GM04504 (cell line): ENCODE data around the gene U2SURP.
A peak's percentile ranks its signal among the peaks of the same experiment; 100 is the strongest.
"Not testable (repeated sequence)": the region's sequence is repeated elsewhere in the genome, so short reads cannot be mapped to it uniquely, and the experiment has no call there.

Experiments
- DNase-seq: peaks from one replicate; pipeline ENCODE4 v3.0.0-alpha.2; 2012; ENCODE audit warnings: low read depth

Gene U2SURP

DNA sequence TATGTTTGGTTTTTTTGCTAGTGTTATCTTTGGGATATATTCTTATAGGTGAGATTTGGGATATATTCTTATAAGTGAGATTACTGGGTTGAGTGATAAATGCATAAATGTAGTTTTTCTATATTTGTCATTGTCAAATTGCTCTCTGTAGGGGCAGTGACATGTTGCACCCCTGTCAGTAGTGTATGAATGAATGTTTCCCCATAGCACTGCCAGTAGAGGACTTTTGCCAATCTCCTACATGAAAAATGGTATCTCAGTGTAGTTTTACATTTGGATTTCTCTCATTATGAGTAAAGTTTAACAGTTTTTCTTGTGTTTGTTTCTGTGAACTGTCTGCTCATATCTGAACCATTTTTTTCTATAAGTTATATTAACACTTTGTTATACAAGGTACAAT lies 13.6 kb downstream of the U2SURP start:
- no peak for DNase-seq

DNA sequence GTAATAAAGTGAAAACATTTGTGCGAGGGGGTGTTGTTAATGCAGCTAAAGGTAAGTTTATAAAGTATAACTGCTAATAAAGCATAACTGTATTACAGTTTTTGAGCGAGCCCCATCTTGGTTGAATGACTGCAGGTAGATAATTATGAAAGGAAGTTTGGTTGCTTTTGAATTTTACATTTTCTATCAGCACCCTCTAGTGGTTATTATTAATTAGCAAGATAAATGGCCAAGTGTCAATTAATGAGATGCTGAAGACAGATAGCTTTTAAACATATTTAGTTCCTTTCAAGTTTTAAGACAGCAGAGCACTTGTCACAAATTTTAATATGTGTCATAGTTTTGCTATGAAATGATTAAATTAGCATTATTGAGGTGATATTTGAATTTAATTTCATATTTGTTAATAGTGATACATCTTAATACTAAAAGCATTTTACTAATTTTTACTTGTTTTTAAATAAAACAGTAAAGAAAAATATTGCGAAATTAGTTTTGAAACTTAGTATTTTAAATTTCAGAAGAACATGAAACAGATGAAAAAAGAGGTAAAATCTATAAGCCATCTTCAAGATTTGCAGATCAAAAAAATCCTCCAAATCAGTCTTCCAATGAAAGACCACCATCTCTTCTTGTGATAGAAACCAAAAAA lies 15.1 kb downstream of the U2SURP start:
- DNase-seq, result no peak

DNA sequence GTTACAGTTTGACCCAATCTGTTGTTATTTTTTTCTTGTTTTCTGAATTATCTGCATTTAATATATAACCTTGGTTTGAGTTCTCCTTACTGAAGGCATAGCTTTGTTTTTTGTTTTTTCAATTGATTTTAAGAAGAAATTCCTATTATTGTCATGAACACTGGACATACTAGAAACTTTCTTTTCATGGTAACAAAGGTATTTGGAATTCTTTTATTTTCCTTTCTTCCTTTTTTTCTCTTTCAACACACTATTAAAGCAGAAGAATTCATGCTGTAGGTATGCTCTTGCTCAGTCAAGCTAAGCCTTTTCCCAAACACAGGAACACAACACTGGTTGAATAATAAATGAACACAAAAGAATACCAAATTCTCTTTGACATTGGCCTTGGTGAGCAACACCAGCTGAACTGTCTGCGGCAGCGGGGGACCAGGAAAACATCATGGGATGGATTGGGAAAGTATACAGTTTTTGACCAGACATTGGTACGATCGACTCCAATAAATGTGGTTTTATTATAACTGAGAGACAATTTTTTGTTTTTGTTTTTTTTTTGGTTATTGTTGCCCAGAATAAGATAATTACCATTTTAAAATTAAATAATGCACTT lies 23.1 kb downstream of the U2SURP start:
- no peak for DNase-seq

DNA sequence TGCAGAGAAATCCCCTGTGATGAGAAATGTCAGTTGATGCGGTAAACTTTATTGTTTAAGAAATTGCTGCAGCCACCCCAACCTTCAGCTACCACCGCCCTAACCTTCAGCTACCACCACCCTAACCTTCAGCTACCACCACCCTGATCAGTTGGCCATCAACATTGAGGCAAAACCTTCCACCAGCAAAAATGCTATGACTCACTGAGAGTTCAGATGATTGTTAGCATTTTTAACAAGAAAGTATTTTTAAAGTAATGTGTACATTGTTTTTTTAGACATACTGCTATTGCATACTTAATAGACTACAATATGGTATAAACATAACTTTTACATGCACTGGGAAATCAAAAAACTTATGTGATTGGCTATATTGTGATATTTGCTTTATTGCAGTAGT lies 30.0 kb downstream of the U2SURP start:
- no peak for DNase-seq

DNA sequence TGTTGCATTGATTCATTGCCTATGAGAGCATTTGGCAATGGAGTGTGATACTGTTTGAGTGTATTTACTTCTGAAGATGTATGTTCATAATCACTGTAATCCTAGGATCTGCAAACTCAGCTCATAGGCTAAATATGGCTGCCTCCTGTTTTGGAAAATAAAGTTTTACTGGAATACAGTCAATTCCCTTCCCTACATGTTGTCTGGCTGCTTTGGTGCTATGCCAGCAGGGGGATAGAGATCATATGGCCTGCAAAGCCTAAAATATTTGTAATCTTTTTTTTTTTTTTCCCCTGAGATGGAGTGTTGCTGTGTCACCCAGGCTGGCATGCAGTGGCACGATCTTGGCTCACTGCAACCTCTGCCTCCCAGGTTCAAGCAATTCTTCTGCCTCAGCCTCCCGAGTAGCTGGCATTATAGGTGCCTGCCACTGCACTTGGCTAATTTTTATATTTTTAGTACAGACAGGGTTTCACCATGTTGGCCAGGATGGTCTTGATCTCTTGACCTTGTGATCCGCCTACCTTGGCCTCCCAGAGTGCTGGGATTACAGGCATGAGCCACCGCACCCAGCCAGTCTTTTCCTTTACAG lies 30.5 kb downstream of the U2SURP start:
- DNase-seq, result not testable (repeated sequence)

DNA sequence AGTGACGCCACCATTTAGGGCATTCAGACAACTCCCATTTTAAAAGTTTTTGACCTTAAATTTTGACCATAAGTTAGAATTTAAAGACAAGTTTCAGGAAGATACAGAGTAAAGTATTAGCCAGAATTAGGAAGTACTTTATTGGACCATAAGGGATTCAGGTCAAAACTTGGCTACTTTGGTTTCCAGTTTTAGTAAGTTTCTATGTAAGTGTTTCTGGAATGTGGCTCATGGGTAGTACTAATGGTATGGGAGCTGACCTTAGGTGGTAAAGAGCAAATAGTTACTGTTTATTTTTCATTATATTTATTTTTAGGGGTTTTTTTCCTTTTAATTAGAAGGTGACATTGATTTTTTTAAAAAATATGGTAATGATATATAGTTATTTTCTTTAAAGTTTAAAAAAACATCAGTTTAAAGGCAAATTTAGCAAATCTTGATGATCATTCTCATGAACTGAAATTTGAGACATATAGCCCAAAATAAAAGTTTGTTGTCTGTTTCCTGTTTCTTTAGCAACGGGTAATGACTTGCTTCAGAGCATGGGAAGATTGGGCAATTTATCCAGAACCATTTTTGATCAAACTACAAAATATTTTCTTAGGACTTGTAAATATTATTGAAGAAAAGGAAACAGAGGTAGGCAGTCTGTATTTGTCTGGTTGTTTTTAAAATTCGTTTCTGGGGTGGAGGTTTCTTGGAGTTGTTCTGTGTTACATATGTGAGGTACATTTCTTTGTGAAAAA lies 34.3 kb downstream of the U2SURP start:
- no peak for DNase-seq

DNA sequence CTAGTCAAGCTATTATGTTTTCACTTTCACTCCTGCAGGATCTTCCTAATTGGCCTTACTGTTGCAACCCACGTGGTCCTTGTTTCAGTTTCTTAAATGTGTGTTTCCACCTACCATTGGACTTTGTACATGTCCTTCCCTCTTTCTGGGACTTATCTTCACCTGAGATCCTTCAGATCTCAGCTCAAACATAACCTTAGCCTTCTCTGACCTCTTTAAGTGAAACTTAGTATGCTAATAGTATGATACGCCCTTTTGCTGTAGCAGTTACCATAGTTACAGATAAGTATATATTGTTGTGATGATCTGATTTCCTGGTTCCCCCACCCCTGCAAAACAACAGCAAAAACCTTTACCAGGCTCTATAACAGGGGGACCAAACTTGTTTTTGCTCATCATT lies 35.2 kb downstream of the U2SURP start:
- DNase-seq, result no peak

DNA sequence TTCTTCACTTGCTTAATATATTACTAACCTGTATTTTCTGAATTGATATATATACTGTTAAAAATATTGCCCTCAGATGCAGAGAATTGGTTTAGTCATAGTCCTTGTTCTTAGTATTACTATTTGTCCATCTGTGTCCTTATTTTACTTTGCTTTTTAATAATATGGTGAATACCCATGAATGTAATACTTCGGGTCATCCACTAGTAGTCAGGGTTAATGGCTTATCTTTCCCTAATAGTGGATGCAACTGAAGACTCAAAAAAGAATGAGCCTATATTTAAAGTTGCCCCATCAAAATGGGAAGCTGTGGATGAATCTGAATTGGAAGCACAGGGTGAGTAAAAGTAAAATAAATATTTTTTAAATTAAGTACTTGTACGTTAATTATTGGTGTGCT lies 36.5 kb downstream of the U2SURP start:
- DNase-seq, result no peak

DNA sequence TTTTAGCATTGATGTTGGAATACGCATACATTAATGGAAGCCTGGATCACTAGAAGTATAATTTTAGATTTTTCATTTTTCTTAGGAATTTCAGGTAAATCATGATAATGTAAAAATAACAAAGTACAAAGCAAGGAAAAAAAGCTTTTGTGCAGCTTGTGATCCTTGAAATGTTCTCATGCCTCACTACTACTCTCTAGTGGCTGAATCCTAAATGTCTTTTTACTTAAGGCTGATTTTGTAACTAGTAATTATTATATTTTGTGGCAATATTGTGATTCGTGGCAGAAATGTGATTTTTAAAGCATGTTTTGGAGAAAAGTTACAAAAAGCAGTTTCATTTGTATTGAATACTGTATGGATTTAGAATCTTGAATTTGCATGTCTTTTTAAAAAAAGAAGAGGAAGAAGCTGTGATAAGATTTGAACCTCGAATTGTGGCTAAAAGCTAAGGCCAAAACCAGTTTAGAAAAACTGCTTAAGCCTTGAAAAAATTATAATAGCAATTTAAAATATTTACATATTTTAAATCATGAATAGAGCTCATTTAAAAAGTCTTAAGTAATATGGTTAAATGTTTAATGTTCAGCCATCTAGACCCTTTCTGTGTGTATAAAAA lies 39.0 kb downstream of the U2SURP start:
- DNase-seq, result no peak

DNA sequence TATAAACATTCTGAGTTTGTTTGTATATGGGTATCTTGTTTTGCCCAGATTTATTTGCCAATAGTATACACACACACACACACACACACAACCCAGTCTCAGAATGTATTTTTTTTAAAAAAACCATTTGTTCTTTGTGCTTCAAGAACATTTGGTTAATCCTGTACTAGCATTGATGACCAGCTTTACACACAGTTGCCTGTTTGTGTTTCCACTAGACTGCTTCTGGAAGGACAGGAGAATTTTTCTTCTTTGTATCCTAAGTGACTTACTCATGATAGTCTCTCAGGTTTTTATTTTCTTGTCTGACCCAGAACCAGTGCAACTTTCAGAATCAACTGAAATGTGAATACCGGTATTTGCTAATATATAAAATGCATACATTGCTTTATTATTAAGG lies 40.5 kb downstream of the U2SURP start:
- DNase-seq, result no peak

DNA sequence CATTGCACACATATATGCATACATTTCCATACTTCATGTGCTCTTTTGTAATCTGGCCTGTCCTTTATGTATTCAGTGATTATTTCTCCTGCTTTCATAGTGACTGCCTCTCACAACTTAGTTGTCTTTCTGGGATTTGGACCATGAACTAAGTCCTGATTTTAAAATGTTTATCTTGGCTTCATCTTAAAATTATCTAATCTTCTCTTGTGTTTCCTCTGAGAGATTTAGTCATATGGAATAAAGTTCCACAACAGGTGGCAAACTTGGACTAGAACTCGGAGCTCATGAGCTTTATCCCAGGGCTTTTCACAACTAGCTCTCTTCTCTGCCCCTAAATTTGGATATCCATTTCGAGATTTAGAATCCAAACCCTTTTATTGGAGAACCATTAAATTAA lies 44.3 kb downstream of the U2SURP start:
- DNase-seq, result no peak

DNA sequence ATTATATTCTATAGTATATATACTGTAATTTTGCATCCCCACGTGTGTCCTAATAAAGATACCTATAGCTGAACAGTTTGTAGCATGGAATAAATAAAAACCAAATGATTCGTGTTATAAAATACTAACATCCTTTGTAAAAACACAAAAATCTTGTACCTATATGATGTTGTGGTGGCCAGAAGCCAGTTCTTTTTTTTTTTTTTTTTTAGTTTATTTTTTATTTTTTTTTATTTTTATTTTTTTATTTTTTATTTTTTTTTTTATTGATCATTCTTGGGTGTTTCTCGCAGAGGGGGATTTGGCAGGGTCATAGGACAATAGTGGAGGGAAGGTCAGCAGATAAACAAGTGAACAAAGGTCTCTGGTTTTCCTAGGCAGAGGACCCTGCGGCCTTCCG lies 44.7 kb downstream of the U2SURP start:
- not testable (repeated sequence) for DNase-seq

DNA sequence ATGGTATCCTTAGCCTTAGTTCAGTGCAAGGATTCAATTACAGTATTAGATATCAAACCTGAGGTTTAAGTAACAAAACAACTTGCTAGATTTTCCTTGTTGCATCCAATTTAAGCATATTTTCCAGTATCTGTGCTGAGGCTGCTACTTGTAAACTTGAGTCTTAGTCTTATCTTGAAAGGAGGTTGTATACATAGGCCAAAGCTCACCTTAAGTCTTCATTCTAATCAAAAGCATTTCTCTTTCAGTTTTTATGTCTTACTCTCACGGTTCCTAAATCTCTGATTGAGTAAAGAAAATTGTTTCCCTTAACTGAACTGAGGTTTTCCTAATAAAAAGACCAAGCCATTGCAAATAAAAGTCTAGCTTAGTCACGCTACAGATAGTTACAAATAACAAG lies 52.6 kb downstream of the U2SURP start:
- DNase-seq, result no peak

DNA sequence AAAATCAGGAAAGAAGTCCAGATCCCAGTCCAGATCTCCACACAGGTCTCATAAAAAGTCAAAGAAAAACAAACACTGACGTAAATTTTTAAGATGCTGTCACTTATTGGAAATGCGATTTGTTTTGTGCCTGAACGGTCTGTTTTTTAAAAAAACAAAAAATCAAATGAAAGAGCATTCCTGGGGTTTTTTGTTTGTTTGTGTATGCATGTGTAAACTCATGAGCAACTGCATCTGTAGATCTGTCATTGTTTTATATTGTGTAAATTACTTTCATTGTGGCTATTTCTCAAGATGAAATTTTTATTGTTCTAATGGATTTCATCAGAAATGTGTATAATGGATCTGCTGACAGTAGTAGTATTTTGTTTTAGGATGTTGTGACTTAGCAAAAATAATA lies 55.0 kb downstream of the U2SURP start:
- DNase-seq, result no peak

DNA sequence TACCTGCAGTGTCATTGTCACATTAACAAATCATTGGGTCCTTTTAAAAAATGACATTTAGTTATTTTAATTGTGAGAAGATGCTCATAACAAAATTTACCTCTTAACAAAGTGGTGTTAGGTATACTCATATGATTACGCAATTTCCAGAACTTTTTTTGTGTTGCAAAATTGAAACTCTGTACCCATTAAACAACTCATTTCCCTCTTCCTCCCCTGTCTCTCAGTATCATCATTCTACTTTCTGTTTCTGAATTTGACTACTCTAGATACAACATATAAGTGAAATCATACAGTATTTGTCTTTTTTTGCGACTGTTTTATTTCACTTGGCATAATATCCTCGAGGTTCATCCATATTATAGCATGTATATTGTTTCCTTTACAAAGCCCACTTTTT lies 59.5 kb downstream of the U2SURP start:
- no peak for DNase-seq

DNA sequence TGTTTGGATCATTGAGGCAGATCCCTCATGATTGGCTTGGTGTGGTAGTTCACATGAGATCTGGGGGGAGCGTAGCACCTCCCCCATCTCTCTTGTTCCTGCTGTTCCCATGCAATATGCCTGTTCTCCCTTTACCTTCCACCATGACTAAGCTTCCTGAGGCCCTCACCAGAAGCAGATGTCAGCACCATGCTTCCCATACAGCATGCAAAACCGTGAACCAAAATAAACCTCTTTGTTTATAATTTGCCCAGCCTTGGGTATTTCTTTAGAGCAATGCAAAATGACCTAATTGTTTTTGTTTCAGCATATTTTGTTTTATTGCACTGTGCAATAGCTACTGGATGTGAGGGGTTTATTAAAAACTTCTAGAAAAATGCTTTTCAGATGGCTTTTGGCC lies 61.6 kb downstream of the U2SURP start:
- no peak for DNase-seq

DNA sequence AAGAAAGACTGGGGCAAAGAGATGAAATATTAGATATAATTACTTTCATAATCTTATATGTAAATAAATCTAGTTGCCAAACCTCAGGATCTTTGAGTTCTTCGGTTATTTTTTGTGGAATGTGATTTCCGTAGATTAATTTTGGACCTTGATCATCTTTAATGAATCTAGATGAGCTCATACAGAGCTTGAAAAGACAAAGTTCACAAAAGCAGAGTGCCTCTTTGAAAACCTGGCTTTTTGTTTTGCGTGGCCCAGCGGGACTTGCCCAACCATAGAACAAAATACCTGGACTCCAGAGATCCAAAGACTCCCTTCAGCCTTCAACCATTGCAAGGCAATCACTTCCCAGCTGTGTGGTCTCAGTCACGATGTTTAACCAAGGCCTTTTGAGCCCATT lies 63.4 kb downstream of the U2SURP start:
- no peak for DNase-seq

DNA sequence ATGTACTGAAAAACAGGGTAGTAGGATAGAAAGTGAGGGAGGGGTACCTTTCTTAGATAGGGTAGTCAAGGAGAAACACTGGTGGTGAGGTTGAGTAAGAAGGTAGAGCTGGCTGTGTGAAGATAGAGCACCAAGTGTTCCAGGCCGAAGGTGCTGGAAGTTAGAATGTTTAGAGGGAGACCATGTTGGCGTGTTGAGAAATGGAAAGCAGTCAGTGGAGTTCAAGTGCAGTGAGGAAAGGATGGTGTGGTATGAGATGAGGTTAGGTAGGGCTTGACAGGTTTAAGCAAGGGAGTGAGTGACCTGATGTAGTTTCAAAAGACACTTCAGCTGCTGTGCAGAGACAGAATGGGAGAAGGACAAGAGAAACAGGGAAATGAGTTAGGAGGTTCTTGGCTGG lies 64.0 kb downstream of the U2SURP start:
- DNase-seq, result no peak

DNA sequence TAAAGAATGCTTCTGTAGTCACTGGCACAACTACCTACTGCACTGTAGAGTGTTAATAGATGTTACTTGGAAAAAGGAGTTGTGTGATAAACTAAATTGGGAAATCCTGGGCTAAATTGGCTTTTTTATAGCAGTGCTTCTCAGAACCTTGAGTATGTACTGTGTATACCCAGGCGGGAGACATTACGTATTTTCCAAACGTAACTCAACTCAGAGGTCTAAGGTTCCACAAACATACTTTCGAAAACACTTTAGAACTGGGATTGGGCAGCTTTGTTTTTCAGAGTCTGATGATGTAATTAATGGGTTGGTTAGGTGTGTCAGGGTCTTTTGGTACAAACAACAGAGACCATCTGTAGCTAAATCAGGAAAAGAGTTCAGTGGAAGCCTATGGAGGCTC lies 64.7 kb downstream of the U2SURP start:
- no peak for DNase-seq

DNA sequence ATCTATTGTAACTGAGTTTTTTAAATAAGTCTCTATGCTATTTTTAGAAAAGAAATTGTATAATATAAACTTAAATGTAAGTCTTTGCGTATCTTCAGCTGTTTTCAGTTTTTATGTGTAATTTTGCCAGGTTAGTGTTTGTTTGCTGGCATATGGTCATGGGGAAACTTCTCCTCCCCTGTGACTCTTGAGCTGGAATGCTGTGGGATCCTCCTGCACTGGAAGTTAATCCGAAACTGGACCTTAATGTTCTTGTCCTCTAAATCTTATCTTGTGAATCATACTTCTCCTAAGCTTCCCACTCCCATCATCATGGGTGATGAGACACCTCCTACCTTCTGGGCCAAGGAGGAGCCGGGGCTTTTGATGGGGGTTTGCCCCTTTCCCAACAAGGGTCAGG lies 65.8 kb downstream of the U2SURP start:
- peak; percentile 25 for DNase-seq

DNA sequence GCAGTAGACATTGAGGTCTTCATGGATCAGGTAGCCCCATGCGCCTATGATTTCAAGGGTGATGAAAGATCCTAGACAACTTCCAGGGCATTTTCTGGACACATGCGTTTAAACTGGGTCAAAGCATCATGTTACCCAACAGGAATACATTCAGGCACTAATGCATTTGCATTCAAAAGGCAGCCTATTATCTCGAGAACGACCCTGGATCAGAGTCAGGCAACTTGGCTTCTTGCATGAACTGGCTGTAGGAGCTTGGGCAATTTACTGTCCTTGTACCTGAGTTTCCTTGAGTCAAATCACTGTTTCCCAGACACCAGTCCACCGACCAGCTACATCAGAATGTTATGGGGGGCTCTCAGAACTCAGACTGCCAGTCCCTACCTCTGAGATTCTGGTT lies 66.7 kb downstream of the U2SURP start:
- no peak for DNase-seq

DNA sequence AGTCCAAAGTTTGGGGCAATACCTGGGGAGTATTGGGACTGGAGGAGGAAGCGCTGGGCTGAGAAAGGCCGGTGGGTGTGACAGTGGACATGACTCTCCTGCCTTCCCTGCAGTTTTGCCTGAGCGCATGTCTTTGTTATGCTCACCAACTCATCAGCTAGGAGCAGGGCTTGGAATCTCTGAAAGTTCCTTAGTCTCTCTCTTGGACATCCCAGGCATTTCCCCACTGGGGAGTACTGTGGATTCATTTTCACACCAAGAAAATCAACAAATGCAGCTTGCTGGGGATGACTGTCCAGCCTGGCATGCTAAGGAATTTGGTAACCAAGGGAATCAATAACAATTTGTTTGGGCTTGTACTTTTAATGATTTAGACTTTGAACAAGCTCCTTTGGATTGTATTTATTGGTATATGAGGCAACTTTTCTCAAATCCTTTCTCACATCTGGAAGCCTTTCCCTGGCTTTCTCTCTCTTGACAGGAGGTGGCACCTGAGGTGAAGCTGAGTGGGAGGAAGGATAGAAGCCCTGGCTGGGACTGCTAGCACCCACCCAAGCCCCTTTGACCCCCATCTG lies 69.7 kb downstream of the U2SURP start:
- DNase-seq, result peak; percentile 86
